NT2/D1 (cell line): ENCODE data around the gene OR51B4.

Experiments used
- DNase-seq: peaks from one replicate; pipeline ENCODE4 v3.0.0-alpha.2; 2011; ENCODE audit warnings: low read depth, low spot score
- H3K27me3 ChIP-seq: 2 replicates; pipeline ENCODE4 v1.6.0; 2011; ENCODE audit warnings: mild to moderate bottlenecking; ENCODE audit not compliant: insufficient read length, insufficient read depth
- H3K36me3 ChIP-seq: 2 replicates; pipeline ENCODE4 v1.6.1; 2011; ENCODE audit warnings: mild to moderate bottlenecking, low read length, mixed read lengths; ENCODE audit not compliant: insufficient read depth, insufficient read length
- H3K4me1 ChIP-seq: 2 replicates; pipeline ENCODE4 v1.5.1; 2011; ENCODE audit not compliant: insufficient read depth, insufficient read length
- H3K4me3 ChIP-seq: 2 replicates; pipeline ENCODE4 v1.5.1; 2011; ENCODE audit warnings: low read depth; ENCODE audit not compliant: insufficient read length
- H3K9ac ChIP-seq: 2 replicates; pipeline ENCODE4 v1.6.0; 2011; ENCODE audit warnings: low read depth; ENCODE audit not compliant: insufficient read length
- H3K9me3 ChIP-seq: 2 replicates; pipeline ENCODE4 v1.5.1; 2011; ENCODE audit warnings: mild to moderate bottlenecking, low read length; ENCODE audit not compliant: insufficient read depth
- SUZ12 ChIP-seq: IDR thresholded peaks from 2 replicates; pipeline ENCODE4 v1.6.1; 2011; ENCODE audit not compliant: insufficient read length, insufficient read depth; ENCODE audit errors: extremely low read depth
- YY1 ChIP-seq: IDR thresholded peaks from 2 replicates; pipeline ENCODE4 v1.6.1; 2011; ENCODE audit not compliant: insufficient read length, insufficient read depth
- ZNF274 ChIP-seq: IDR thresholded peaks from 2 replicates; pipeline ENCODE4 v1.6.1; 2011; ENCODE audit warnings: mild to moderate bottlenecking, low read depth, low read length

Gene OR51B4

DNA sequence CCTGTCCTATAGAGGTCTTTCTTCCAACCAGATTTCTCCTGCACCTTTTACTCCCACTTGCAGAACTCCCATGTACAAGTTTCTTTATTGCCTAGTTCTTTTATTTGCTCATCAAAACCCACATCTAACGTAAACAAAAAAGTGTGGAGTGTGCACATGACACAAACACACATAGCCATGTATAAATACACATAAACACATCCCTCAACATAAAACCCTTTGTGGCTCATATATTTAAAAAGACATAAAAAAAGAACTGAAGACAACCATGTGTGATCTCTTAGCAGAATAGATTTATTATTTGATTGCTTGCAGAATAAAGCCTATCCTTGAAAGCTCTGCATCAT is 48.9 kb downstream of the OR51B4 start:
- no peaks in the 10 kb centered on the region for H3K27me3 ChIP-seq
- H3K4me3 ChIP-seq: no peak overlapping the region
- no peaks in the 10 kb centered on the region for H3K9me3 ChIP-seq
- no peak for TF ChIP-seq YY1
- no peak for TF ChIP-seq ZNF274
- no peak overlapping the region for H3K9ac ChIP-seq
- H3K36me3 ChIP-seq: no peaks in the 10 kb centered on the region
- DNase-seq: no peak
- H3K4me1 ChIP-seq: no peaks in the 10 kb centered on the region

DNA sequence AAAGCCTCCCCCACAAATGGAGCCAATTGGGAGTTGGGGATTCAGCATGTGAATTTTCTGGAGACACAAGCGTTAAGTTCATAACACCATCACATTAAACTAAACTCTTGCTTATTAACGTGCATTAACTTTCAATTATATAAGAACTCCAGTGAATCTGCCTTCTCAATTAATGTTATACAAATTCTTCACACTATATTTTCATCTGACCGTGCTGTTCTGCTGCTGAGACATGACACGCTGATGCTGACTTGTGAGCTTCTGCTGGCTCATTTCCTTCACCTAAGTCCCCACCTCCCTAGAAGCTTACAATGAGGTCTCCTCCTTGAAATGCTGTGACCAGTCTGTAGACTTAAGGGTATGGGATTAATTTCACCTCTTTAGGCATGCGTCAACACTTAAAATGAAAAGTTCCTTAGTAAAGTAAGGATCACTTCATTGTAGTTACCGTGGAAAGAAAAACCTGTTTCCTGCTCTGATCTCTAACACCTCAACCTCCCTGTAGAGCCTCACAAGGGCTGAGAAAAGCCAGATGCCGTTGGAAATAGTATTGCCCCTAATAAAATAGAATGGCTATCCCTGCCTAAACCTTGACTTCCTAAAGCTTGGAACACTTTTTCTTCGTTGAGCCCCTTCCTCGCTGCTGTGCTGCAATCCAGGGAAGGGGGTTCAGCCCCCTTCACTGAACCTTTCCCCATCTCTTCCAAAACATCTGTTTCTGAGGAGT is 49.4 kb downstream of the OR51B4 start:
- Histone ChIP-seq H3K9ac (no peak overlapping the region), H3K9me3 (no peaks in the 10 kb centered on the region), H3K27me3 (no peaks in the 10 kb centered on the region), H3K4me3 (no peak overlapping the region), H3K4me1 (no peaks in the 10 kb centered on the region), H3K36me3 (no peaks in the 10 kb centered on the region)
- TF ChIP-seq ZNF274: no peak
- TF ChIP-seq YY1: no peak
- TF ChIP-seq SUZ12: no peak
- DNase-seq: no peak

DNA sequence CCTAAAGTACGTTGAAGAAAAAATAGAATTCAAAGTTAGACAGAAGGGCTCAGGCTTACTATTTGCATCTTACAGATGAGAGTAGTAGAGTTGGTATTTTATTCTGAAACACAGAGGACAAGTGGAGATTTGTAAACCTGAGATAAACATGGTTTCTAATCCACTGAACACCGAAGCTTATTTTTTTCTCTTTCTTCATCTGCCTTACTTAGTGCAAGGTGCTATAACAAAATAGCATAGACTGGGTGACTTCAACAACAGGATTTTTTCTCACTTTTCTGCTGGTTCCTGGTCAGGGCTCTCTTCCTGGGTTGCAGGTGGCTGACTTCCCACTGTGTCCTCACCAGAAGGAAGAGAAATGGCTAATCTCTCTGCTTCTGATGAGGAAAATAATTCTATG is 50.0 kb downstream of the OR51B4 start:
- no peak overlapping the region for H3K4me3 ChIP-seq
- H3K9ac ChIP-seq: no peak overlapping the region
- no peaks in the 10 kb centered on the region for H3K9me3 ChIP-seq
- no peaks in the 10 kb centered on the region for H3K27me3 ChIP-seq
- TF ChIP-seq ZNF274: no peak
- TF ChIP-seq YY1: no peak
- no peak for TF ChIP-seq SUZ12
- no peak for DNase-seq
- no peaks in the 10 kb centered on the region for H3K36me3 ChIP-seq
- H3K4me1 ChIP-seq: no peaks in the 10 kb centered on the region
